Measurements from ENCODE around the gene MICB.

Gene MICB

DNA sequence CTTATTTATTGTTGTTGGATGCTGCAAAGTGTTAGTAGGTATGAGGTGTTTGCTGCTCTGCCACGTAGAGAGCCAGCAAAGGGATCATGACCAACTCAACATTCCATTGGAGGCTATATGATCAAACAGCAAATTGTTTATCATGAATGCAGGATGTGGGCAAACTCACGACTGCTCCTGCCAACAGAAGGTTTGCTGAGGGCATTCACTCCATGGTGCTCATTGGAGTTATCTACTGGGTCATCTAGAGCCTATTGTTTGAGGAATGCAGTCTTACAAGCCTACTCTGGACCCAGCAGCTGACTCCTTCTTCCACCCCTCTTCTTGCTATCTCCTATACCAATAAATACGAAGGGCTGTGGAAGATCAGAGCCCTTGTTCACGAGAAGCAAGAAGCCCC is 12.1 kb downstream of the MICB start:
- Histone ChIP-seq H3F3A (ENCODE audit: control insufficient read depth, insufficient read depth) (peaks cover 12% of the 10 kb centered on the region), H3K9me3 (ENCODE audit: control insufficient read depth, insufficient read depth, low read length) (no peaks in the 10 kb centered on the region), H3K9me2 (replicated peaks; ENCODE audit: control insufficient read depth, low read length) (no peaks in the 10 kb centered on the region), H3K27ac (ENCODE audit: low read depth, low read length) (no peak overlapping the region), H4K20me1 (ENCODE audit: control insufficient read depth, insufficient read depth, low read depth, low read length) (0 out of 2 replicates have a peak, but pooled peaks cover 3% of the 10 kb centered on the region), H3K4me1 (ENCODE audit: control insufficient read depth, low read length) (no peaks in the 10 kb centered on the region), H3K27me3 (ENCODE audit: control insufficient read depth, low read length) (no peaks in the 10 kb centered on the region), H3K4me2 (ENCODE audit: low read length) (no peak overlapping the region), H3K4me3 (ENCODE audit: low read length) (no peak overlapping the region), H3K36me3 (ENCODE audit: control insufficient read depth, low read length) (peaks cover 57% of the 10 kb centered on the region), H3K79me2 (ENCODE audit: control insufficient read depth, low read length) (peaks cover 12% of the 10 kb centered on the region)
- TF ChIP-seq EZH2phosphoT487 (IDR thresholded peaks at IDR 0.05; ENCODE audit: borderline replicate concordance, low read length): no peak
- TF ChIP-seq, protein P1, sequence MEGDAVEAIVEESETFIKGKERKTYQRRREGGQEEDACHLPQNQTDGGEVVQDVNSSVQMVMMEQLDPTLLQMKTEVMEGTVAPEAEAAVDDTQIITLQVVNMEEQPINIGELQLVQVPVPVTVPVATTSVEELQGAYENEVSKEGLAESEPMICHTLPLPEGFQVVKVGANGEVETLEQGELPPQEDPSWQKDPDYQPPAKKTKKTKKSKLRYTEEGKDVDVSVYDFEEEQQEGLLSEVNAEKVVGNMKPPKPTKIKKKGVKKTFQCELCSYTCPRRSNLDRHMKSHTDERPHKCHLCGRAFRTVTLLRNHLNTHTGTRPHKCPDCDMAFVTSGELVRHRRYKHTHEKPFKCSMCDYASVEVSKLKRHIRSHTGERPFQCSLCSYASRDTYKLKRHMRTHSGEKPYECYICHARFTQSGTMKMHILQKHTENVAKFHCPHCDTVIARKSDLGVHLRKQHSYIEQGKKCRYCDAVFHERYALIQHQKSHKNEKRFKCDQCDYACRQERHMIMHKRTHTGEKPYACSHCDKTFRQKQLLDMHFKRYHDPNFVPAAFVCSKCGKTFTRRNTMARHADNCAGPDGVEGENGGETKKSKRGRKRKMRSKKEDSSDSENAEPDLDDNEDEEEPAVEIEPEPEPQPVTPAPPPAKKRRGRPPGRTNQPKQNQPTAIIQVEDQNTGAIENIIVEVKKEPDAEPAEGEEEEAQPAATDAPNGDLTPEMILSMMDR (IDR thresholded peaks at IDR 0.05; ENCODE audit: low read depth, low read length, poor library complexity, severe bottlenecking): no peak

DNA sequence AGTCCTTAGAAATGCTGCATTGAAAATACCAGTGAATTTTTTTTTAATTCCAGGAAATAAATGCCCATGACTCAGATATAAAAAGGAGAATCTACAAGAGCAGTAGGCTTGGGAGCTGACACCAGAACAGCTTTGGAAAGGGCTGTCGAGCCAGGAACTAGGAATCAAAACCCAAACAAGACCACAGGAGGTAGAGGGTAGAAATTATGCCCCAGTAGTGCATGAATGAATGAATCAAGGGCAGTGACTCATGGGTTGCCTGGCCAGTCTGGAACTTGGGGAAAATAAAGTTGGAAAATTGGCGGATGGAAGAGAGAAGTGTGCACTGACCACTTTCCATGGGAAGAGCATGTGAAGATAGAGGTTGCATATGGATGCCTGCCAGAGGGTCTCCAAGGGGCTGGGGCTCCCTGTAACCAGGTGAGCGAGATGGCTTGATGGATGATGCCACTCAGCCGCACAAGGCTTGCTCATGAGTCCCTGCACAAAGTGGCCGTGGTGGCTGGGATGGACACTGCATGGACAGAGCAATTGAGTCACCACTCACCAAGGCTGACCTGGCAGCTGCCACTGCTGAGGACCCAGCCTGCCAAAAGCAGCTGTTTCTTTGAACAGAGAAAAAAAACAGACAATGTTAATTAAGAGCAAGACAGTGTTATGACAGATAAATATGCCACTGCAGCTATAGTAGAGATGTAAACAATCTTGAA is 15.7 kb downstream of the MICB start:
- H3K4me3 ChIP-seq (ENCODE audit: low read length): no peak overlapping the region
- H3F3A ChIP-seq (ENCODE audit: control insufficient read depth, insufficient read depth): peaks cover 12% of the 10 kb centered on the region
- peaks cover 9% of the 10 kb centered on the region; the same call in 1 of the 2 replicates for H3K27me3 ChIP-seq (ENCODE audit: control insufficient read depth, low read length)
- no peak overlapping the region for H3K27ac ChIP-seq (ENCODE audit: low read depth, low read length)
- no peaks in the 10 kb centered on the region for H3K79me2 ChIP-seq (ENCODE audit: control insufficient read depth, low read length)
- H3K36me3 ChIP-seq (ENCODE audit: control insufficient read depth, low read length): peaks cover 21% of the 10 kb centered on the region
- H3K4me2 ChIP-seq (ENCODE audit: low read length): no peak overlapping the region
- no peaks in the 10 kb centered on the region for H3K4me1 ChIP-seq (ENCODE audit: control insufficient read depth, low read length)
- TF ChIP-seq, protein P1 (IDR thresholded peaks at IDR 0.05; ENCODE audit: low read depth, low read length, poor library complexity, severe bottlenecking): no peak
- no peak for TF ChIP-seq EZH2phosphoT487 (IDR thresholded peaks at IDR 0.05; ENCODE audit: borderline replicate concordance, low read length)
- H3K9me2 ChIP-seq (replicated peaks; ENCODE audit: control insufficient read depth, low read length): no peaks in the 10 kb centered on the region
- H3K9me3 ChIP-seq (ENCODE audit: control insufficient read depth, insufficient read depth, low read length): no peaks in the 10 kb centered on the region
- H4K20me1 ChIP-seq (ENCODE audit: control insufficient read depth, insufficient read depth, low read depth, low read length): no peaks in the 10 kb centered on the region

DNA sequence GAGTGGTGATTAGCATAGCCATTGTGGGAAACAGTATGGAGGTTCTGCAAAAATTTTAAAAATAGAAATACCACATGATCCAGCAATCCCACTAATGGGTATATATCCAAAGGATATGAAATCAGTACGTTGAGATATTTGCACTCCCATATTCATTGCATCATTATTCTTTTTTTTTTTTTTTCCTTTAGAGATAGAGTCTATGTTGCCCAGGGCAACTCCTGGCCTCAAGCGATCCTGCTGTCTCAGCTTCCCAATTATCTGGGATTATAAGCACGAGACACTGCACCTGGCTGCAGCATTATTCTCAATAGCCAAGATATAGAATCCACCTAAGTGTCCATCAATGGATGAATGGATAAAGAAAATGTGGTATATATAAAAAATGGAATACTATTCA is 23.9 kb downstream of the MICB start:
- no peaks in the 10 kb centered on the region for H3K36me3 ChIP-seq (ENCODE audit: control insufficient read depth, low read length)
- H3K27me3 ChIP-seq (ENCODE audit: control insufficient read depth, low read length): peaks cover 4% of the 10 kb centered on the region; the same call in 1 of the 2 replicates
- peaks cover under 1% of the 10 kb centered on the region for H3F3A ChIP-seq (ENCODE audit: control insufficient read depth, insufficient read depth)
- no peaks in the 10 kb centered on the region for H3K9me3 ChIP-seq (ENCODE audit: control insufficient read depth, insufficient read depth, low read length)
- no peak overlapping the region for H3K27ac ChIP-seq (ENCODE audit: low read depth, low read length)
- H3K4me1 ChIP-seq (ENCODE audit: control insufficient read depth, low read length): no peaks in the 10 kb centered on the region
- no peak for TF ChIP-seq EZH2phosphoT487 (IDR thresholded peaks at IDR 0.05; ENCODE audit: borderline replicate concordance, low read length)
- H3K79me2 ChIP-seq (ENCODE audit: control insufficient read depth, low read length): no peaks in the 10 kb centered on the region
- no peaks in the 10 kb centered on the region; the same call in 1 of the 2 replicates for H4K20me1 ChIP-seq (ENCODE audit: control insufficient read depth, insufficient read depth, low read depth, low read length)
- H3K9me2 ChIP-seq (replicated peaks; ENCODE audit: control insufficient read depth, low read length): no peaks in the 10 kb centered on the region
- no peak overlapping the region for H3K4me2 ChIP-seq (ENCODE audit: low read length)
- no peak overlapping the region for H3K4me3 ChIP-seq (ENCODE audit: low read length)

DNA sequence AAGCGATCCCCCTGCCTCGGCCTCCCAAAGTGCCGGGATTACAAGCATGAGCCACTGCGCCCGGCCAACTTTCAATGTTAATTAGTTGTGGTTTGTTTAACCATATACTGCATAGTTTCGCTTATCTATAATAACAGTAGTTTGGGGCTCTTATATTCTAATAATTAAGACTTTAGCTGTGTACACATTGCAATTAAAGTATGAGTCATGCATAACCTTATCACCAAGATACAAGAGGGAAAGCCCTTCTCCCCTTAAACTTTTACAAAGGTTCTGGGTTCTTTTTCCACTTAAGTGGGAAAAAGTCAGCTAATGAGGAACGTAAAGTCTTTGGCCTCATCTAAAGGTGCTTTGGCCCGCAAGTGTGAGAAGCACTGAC is 27.6 kb downstream of the MICB start:
- Histone ChIP-seq H3K79me2 (ENCODE audit: control insufficient read depth, low read length) (no peaks in the 10 kb centered on the region), H3K27ac (ENCODE audit: low read depth, low read length) (no peak overlapping the region), H3K36me3 (ENCODE audit: control insufficient read depth, low read length) (peaks cover 16% of the 10 kb centered on the region), H3K4me3 (ENCODE audit: low read length) (no peak overlapping the region), H3K27me3 (ENCODE audit: control insufficient read depth, low read length) (no peaks in the 10 kb centered on the region), H3K9me2 (replicated peaks; ENCODE audit: control insufficient read depth, low read length) (no peaks in the 10 kb centered on the region), H3K4me2 (ENCODE audit: low read length) (no peak overlapping the region), H4K20me1 (ENCODE audit: control insufficient read depth, insufficient read depth, low read depth, low read length) (peaks cover under 1% of the 10 kb centered on the region; the same call in 1 of the 2 replicates), H3K9me3 (ENCODE audit: control insufficient read depth, insufficient read depth, low read length) (no peaks in the 10 kb centered on the region), H3K4me1 (ENCODE audit: control insufficient read depth, low read length) (no peaks in the 10 kb centered on the region), H3F3A (ENCODE audit: control insufficient read depth, insufficient read depth) (peaks cover 24% of the 10 kb centered on the region)
- no peak for TF ChIP-seq EZH2phosphoT487 (IDR thresholded peaks at IDR 0.05; ENCODE audit: borderline replicate concordance, low read length)
- TF ChIP-seq, protein P1 (IDR thresholded peaks at IDR 0.05; ENCODE audit: low read depth, low read length, poor library complexity, severe bottlenecking): no peak

All from DOHH2 (cell line).